T-helper 2 cell treated with Interferon-gamma antibody and Interleukin-4, amounts not matched to agents 100 ng/mL and 5 ng/mL, for 36 hours (primary cell): ENCODE results near the gene ZMYND15. TPM values are rescaled to one million over a fixed set of nuclear protein-coding genes. Genes with fewer than 3 reads are reported as not detected.

ENCODE experiments used
- intact Hi-C: fragments of 100-400 bp; cut with micrococcal nuclease; formaldehyde crosslinking; loops from one replicate; pipeline ENCODE4 v1.15.1; 2023
- total RNA-seq: library from RNA; stranded (reverse); gene quantifications from 2 replicates; pipeline ENCODE4 v1.2.3, GENCODE V29; 2022

The ZMYND15 gene
- total RNA-seq, 1 donor from 2014 or later = 0.09 TPM

DNA sequence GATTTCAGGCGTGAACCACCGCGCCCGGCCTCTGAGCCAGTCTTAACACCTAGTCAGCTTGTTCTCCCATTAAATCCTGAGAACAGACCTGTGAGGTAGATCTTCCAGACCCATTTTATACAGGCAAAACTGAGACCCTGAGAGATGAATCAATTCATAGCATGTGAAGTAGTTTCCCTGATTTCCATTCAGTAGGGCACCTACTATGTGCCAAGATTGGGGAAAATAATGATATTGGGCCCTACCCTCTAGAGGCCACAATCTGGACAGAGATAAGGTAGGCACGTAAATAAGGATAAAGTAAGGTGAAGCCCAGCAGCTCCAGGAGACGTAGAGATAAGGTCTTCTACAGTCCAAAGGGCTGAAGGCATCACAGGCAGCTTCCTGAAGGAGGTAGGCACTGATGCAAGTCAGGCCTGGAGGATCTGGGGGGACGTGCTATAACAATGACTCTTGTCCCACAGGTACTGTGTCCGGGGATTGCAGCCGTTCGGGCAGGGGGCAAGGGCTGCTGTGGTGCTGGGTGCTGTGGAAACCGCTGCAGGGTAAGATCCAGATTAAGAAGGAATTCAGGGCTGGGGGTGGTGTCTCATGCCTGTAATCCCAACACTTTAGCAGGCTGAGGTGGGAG is 40.8 kb downstream of the ZMYND15 start:
- intact Hi-C loops = loop anchor here (10.0 kb wide), 1 partner anchor 136 kb away; the partner anchor contains the start of gene ALOX15

DNA sequence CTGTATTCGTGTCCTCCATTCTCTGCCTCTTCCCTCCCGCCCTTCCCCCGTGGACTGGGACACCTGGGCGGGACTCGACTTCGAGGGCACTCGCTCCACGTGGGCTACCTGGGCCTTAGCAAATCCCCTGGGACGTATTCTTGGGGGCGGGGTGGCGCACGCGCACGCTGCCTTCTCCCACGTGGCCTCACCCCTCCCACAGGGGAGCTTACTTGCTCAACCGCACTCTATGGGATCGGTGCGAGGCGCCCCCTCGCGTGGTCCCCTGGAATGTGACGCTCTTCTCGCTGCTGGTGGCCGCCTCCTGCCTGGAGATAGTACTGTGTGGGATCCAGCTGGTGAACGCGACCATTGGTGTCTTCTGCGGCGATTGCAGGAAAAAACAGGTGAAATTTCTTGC is 43.0 kb downstream of the ZMYND15 start:
- intact Hi-C loops = loop anchor here (10.0 kb wide), 1 partner anchor 138 kb away; the partner anchor contains the start of gene ALOX15

DNA sequence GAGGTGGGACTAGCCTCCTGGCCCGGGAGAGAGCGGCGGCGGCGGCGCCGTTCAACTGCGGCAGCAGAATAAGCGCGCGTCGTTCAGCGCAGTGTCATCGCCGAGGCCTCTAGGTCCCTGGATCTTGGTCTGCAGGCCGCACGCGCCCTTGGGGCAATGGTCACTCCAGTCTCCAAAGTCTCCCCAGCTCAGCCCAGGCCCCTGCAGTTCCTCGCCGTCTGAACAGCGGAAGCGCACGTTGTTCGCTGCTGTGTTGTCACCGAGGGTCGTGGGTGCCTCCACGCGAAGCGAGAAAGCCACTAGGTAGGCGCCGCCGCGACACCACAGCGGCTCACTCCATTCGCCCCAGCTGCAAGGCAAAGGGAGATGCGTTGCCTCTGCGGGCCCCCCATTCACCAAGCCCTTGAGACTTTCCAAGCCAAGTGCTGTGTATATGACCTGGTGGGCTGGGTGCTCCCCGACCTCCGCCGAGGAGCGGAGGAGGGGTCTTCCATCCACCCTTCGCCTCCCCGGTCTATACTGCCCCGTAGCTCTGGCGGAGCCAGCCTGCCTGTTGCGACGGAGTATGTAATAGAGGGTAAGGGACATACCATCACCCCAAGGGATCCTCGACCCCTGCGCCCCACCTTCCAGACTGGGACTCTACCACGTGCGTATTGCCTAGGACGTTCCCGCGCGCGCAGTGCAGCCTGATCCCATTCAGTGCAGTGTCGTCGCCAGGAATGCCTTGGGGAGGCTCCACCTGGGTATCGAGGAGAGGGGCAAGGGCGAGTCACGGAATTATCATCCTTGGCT is 45.9 kb downstream of the ZMYND15 start:
- intact Hi-C loops = loop anchor here (2.0 to 10.0 kb wide), 2 partner anchors 103 to 141 kb away; partner anchors contain the start of gene ALOX15

DNA sequence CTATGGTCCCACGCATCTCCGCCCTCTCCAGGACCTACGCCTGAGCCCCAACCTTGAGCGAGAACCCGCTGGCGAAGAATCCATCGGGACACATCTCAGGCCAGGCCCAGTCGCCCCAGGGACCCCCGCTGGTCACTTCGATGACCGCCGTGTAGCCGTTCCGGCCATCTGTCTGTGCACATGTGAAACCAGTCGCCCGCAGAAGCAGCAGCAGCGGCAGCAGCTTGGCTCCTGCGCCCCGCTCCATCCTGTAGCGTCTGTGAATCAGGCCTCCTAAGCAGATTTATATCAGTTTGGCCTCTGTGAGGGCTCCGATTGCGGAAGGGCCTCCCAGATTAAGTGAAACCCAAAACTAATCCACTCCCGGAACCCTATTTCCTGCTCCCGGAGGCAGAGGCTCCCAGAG is 46.5 kb downstream of the ZMYND15 start, which contains the start of gene VMO1:
Gene VMO1, minus strand, starts transcription at position 259 of the 406 bp plus-strand sequence. Its CDS starts 12 bp downstream, at position 247.
- intact Hi-C loops = loop anchor here (2.0 to 10.0 kb wide), 2 partner anchors 103 to 141 kb away; partner anchors contain the start of gene ALOX15

DNA sequence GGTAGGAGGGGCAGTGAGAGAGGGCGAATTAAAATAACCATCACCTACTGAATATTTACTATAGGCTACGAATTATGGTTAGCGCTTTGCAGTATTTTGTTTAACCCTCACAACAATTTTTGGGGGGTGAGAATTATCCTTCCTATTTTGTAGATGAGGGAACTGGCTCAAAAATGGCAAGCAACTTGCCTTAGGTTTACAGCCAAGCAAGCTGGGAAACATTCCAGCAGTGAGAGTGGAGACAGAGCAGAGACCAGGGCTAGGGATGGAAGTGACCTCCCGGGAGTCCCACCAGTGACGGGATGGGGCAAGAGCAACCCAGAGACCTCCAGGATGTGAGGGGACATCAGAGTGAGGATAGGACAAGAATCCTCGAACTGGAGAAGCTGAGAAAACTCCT is 46.9 kb downstream of the ZMYND15 start:
- intact Hi-C loops = loop anchor here (2.0 to 10.0 kb wide), 2 partner anchors 102 to 142 kb away; partner anchors contain the start of gene ALOX15

DNA sequence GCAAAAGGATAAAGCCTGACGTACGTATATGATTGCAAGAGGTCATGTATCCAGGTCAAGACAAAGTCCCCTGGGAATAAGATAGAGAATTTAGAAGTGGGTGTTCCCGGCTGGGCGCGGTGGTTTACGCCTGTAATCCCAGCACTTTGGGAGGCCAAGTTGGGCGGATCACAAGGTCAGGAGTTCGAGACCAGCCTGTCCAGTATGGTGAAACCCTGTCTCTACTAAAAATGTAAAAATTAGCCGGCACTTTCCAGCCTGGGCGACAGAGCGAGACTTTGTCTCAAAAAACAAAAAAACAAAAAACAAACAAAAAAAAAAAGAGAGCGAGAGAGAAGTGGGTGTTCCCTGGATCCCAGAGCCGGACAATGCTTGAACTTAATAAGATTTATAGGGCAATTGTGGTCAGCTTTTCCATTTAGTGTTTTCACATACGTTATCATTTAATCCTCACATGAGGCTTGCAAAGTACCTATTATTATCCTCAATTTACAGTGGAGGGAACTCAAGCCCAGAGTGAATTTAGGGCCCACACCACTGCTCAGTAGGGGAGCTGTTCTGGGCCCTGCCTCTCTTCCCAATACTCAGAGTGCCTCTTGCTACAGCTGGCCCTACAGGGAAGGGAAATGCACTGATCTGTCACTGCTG is 48.6 kb downstream of the ZMYND15 start:
- intact Hi-C loops = loop anchor here (10.0 kb wide), 1 partner anchor 143 kb away; the partner anchor contains the start of gene ALOX15

DNA sequence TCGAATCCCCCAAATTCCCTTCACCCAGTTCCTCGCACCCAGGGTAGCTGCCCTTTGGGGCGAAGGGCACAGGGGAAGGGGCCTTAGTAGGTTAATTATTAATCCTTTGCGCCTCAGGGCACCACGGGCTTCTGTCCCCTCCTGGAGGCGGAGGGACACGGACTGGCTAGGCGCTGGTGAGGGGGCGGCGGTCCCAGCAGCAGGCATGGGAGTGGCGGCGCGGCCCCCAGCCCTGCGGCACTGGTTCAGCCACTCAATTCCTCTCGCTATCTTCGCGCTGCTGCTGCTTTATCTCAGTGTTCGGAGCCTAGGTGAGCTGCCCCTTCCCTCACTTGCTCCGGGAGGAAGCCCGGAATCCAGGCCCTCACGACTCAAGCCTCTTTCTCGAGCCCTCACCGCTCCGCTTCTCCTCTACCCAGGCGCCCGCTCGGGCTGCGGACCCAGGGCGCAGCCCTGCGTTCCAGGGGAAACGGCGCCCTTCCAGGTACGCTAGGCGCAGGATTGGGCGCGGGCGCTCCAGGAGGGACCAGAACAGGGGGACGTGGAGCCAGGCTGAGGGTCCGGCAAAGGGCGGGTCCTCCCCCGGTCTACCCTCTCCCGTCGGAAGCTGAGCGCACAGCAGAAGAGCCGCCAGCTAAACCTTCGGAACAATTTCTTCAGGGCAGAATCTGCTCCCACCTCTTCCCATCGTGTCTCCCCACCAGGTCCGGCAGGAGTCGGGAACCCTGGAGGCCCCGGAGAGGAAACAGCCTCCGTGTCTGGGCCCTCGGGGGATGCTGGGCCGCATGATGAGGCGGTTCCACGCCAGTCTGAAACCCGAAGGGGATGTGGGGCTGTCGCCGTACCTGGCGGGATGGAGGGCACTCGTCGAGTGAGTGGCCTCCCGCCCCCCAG is 49.4 kb downstream of the ZMYND15 start, which contains the start of gene GLTPD2:
Gene GLTPD2, plus strand, starts transcription at position 158 of the 894 bp plus-strand sequence. Its CDS starts 48 bp downstream, at position 206.
- intact Hi-C loops = loop anchor here (10.0 kb wide), 1 partner anchor 144 kb away; the partner anchor contains the start of gene ALOX15

DNA sequence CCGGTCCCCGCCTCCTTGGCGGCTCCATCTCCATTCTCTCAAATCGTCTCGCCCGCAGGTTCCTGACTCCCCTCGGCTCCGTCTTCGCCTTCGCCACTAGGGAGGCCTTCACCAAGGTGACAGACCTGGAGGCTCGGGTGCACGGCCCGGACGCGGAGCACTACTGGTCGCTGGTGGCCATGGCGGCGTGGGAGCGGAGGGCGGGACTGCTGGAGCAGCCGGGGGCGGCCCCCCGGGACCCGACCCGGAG is 50.0 kb downstream of the ZMYND15 start:
- intact Hi-C loops = loop anchor here (10.0 kb wide), 1 partner anchor 145 kb away; the partner anchor contains the start of gene ALOX15

DNA sequence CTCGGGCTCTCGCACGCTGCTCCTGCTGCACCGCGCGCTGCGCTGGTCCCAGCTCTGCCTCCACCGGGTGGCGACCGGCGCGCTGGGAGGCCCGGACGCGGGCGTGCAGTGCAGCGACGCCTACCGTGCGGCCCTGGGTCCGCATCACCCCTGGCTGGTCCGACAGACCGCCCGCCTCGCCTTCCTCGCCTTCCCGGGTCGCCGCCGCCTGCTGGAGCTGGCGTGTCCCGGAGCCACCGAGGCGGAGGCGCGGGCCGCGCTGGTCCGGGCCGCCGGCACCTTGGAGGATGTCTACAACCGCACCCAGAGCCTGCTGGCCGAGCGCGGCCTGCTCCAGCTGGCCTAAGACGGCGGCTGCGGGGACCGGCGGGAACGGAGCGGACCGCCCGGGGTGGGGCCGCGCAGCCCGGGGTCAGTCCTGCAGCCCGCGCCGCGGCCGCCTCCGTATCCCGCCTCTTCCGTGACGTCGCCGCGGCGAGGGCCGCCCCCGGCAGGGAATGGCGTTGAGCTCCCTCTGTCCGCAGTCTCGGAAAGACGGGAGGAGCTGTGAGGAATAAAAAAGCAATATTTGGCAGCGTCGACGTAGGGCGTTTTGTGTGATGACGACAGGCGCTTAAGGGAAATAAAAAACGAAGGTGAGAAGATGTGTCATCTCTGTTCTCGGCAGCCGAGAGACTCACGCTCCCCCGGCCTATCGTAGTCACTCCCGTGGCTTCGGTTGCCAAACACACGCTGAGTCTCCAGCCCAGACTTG is 50.5 kb downstream of the ZMYND15 start:
- intact Hi-C loops = loop anchor here (1.0 to 10.0 kb wide), 5 partner anchors 43 to 233 kb away; partner anchors contain the start of genes ALOX15, ARRB2, MED11 and MINK1

DNA sequence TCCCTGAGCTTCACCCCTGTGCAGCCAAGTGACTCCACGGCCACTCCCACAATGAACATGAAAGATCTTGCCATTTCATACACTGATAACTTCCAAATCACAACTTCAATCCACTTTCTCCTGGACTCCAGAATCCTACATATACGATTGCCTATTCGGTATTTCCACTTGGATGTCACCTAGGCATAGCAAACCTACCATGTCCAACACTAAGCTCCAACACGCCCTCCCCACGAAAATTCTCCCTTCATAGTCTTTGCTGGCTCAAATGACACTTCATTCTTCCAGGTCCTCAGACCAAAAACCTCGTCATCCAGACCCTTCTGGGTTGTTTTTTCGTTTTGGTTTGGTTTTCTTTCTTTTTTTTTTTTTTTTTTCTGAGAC is 51.1 kb downstream of the ZMYND15 start:
- intact Hi-C loops = loop anchor here (1.0 to 5.0 kb wide), 4 partner anchors 43 to 233 kb away; partner anchors contain the start of genes ARRB2, MED11, MINK1 and MYBBP1A

DNA sequence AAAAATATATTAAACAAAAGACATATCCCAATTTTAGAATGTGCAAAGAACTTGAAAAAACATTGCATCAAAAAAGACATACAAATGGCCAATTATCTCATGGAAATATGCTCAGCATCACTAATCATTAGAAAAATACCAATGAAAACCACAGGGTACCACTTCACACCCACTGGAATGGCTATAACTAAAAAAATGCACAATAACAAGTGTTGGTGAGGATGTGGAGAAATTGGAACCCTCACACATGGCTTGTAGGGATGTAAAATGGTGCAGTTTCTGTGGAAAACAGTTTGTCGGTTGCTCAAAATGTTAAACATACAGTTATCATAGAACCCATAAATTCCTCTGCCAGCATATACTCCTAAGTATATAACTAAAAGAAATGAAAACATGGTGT is 55.5 kb downstream of the ZMYND15 start:
- intact Hi-C loops = loop anchor here (5.0 kb wide), 1 partner anchor 147 kb away; the partner anchor contains the start of genes RNF167 and SLC25A11

Other genes with a start within 250 kb of the ZMYND15 start
- gene SPNS2, start 241.0 kb upstream of the ZMYND15 start, total RNA-seq = 0.36 and 0.64 TPM in 2 replicates
- 87.6 and 88.7 TPM in 2 replicates for gene MYBBP1A, start 184.4 kb upstream of the ZMYND15 start, total RNA-seq
- gene GGT6, start 179.3 kb upstream of the ZMYND15 start, total RNA-seq = 0.07 TPM in 1 of 2 replicates, not detected in the other
- gene SMTNL2, start 155.3 kb upstream of the ZMYND15 start, total RNA-seq = not detected in 2 replicates
- gene ALOX15, start 98.2 kb upstream of the ZMYND15 start, total RNA-seq = not detected in 2 replicates
- gene PELP1, start 35.7 kb upstream of the ZMYND15 start, total RNA-seq = 77.1 and 81.3 TPM in 2 replicates
- gene ARRB2, start 29.2 kb upstream of the ZMYND15 start, total RNA-seq = 344 and 354 TPM in 2 replicates
- 21.6 and 23.4 TPM in 2 replicates for gene MED11, start 8.4 kb upstream of the ZMYND15 start, total RNA-seq
- 0.75 and 0.80 TPM in 2 replicates for gene CXCL16, start 95 bp downstream of the ZMYND15 start, total RNA-seq
- gene TM4SF5, start 32.1 kb downstream of the ZMYND15 start, total RNA-seq = not detected in 2 replicates
- gene VMO1, start 46.5 kb downstream of the ZMYND15 start, total RNA-seq = 0.27 and 0.41 TPM in 2 replicates
- gene GLTPD2, start 49.1 kb downstream of the ZMYND15 start, total RNA-seq = not detected in 2 replicates
- gene PSMB6, start 56.3 kb downstream of the ZMYND15 start, total RNA-seq = 153 and 157 TPM in 2 replicates
- 14.0 and 15.8 TPM in 2 replicates for gene PLD2, start 67.3 kb downstream of the ZMYND15 start, total RNA-seq
- 88.2 and 91.5 TPM in 2 replicates for gene MINK1, start 93.5 kb downstream of the ZMYND15 start, total RNA-seq
- 0.20 and 0.27 TPM in 2 replicates for gene C17orf107, start 159.7 kb downstream of the ZMYND15 start, total RNA-seq
- gene CHRNE, start 163.3 kb downstream of the ZMYND15 start, total RNA-seq = 0.25 and 0.73 TPM in 2 replicates
- gene GP1BA, start 192.4 kb downstream of the ZMYND15 start, total RNA-seq = not detected in 2 replicates
- 83.9 and 88.9 TPM in 2 replicates for gene SLC25A11, start 200.2 kb downstream of the ZMYND15 start, total RNA-seq
- gene RNF167, start 200.4 kb downstream of the ZMYND15 start, total RNA-seq = 227 and 238 TPM in 2 replicates
- gene PFN1, start 208.7 kb downstream of the ZMYND15 start, total RNA-seq = 2,499 and 2,527 TPM in 2 replicates
- 52.9 and 53.3 TPM in 2 replicates for gene ENO3, start 211.3 kb downstream of the ZMYND15 start, total RNA-seq
- 50.3 and 57.6 TPM in 2 replicates for gene SPAG7, start 228.0 kb downstream of the ZMYND15 start, total RNA-seq
- 70.7 and 73.7 TPM in 2 replicates for gene CAMTA2, start 247.8 kb downstream of the ZMYND15 start, total RNA-seq